Right renal pelvis (tissue), 4 donors: Measurements from ENCODE around the gene CRTC3. TPM values are rescaled to one million over a fixed set of nuclear protein-coding genes. Genes with fewer than 3 reads are reported as not detected.
"Not testable (repeated sequence)": the region's sequence is repeated elsewhere in the genome, so short reads cannot be mapped to it uniquely, and the experiment has no call there.

ENCODE experiments used
- DNase-seq, 4 donors: peaks; one replicate each; pipeline ENCODE4 v3.0.0-alpha.2; 2013; ENCODE audit warnings: low read depth in 4 of 4, low spot score in 3 of 4, missing footprints in 1 of 4
- polyA plus RNA-seq, 4 donors: library from polyadenylated mRNA; unstranded; fragments of 120-200 nt; gene quantifications; one replicate each; pipeline ENCODE4 v1.2.1, GENCODE V29; 2013; ENCODE audit not compliant: insufficient read length in 4 of 4

The CRTC3 gene
- polyA plus RNA-seq, 4 donors: 29.3 to 30.7 (median 29.9) TPM

GRCh38 chr15:90667073-90667754 is 137.5 kb downstream of the CRTC3 start:
- no peak for DNase-seq

GRCh38 chr15:90667755-90668345 is 138.1 kb downstream of the CRTC3 start:
- not testable (repeated sequence) for DNase-seq

GRCh38 chr15:90670631-90671030 is 140.9 kb downstream of the CRTC3 start:
- not testable (repeated sequence) for DNase-seq

GRCh38 chr15:90671216-90671615 is 141.5 kb downstream of the CRTC3 start:
- no peak for DNase-seq

GRCh38 chr15:90673357-90673756 is 143.6 kb downstream of the CRTC3 start:
- not testable (repeated sequence) for DNase-seq

- no peak for DNase-seq
These were observed 144.8 kb downstream of the CRTC3 start for GRCh38 chr15:90674476-90674875.

GRCh38 chr15:90675464-90675863 is 145.7 kb downstream of the CRTC3 start:
- DNase-seq: no peak

GRCh38 chr15:90677807-90678790 is 148.4 kb downstream of the CRTC3 start:
- DNase-seq: no peak

GRCh38 chr15:90679959-90680358 is 150.2 kb downstream of the CRTC3 start:
- DNase-seq: no peak

GRCh38 chr15:90680371-90680935 is 150.7 kb downstream of the CRTC3 start:
- no peak for DNase-seq

GRCh38 chr15:90681056-90681455 is 151.3 kb downstream of the CRTC3 start:
- no peak for DNase-seq

GRCh38 chr15:90681480-90681879 is 151.8 kb downstream of the CRTC3 start:
- no peak for DNase-seq

- no peak for DNase-seq
These were observed 153.6 kb downstream of the CRTC3 start for GRCh38 chr15:90683371-90683770.

- no peak for DNase-seq
These were observed 154.2 kb downstream of the CRTC3 start for GRCh38 chr15:90683876-90684275.

- DNase-seq: no peak
These were observed 154.6 kb downstream of the CRTC3 start for GRCh38 chr15:90684281-90684680.

GRCh38 chr15:90685591-90686434 is 156.1 kb downstream of the CRTC3 start:
- DNase-seq: no peak

GRCh38 chr15:90686435-90687218 is 156.9 kb downstream of the CRTC3 start:
- DNase-seq: no peak

- DNase-seq: not testable (repeated sequence)
These were observed 159.7 kb downstream of the CRTC3 start for GRCh38 chr15:90689326-90689961.

- no peak for DNase-seq
These were observed 160.9 kb downstream of the CRTC3 start for GRCh38 chr15:90690585-90690984.
